HG02588 (cell line): ENCODE data around the gene SPATA25.

Experiments
- ATAC-seq: cut with Tn5 transposase; IDR thresholded peaks from one replicate; pipeline ENCODE4 v1.9.1; 2021; ENCODE audit warnings: mild to moderate bottlenecking, moderate library complexity; ENCODE audit not compliant: unreplicated experiment

The SPATA25 gene

GRCh38 chr20:45867136-45867818 is 20.1 kb downstream of the SPATA25 start:
- no peak for ATAC-seq

- no peak for ATAC-seq
Measured at GRCh38 chr20:45866454-45866853, 21.0 kb downstream of the SPATA25 start.

GRCh38 chr20:45863543-45864470 is 23.6 kb downstream of the SPATA25 start:
- ATAC-seq = no peak

- ATAC-seq = no peak
Measured at GRCh38 chr20:45861221-45862075, 26.0 kb downstream of the SPATA25 start.

- ATAC-seq = no peak
Measured at GRCh38 chr20:45860560-45861220, 26.7 kb downstream of the SPATA25 start.

- no peak for ATAC-seq
Measured at GRCh38 chr20:45859916-45860315, 27.5 kb downstream of the SPATA25 start.

GRCh38 chr20:45857882-45858216 is 29.6 kb downstream of the SPATA25 start:
- peak; percentile 7 for ATAC-seq

GRCh38 chr20:45857114-45857881 is 30.1 kb downstream of the SPATA25 start, which contains the start of the genes ACOT8 and ZSWIM3:
Gene ACOT8 (minus strand): TSS chr20:45857392. CDS start chr20:45857315, 77 bp downstream.
Gene ZSWIM3 (plus strand): TSS chr20:45857614. CDS start chr20:45857826, 212 bp downstream.
- ATAC-seq = peak; percentile 95

GRCh38 chr20:45853484-45853883 is 33.9 kb downstream of the SPATA25 start:
- no peak for ATAC-seq

GRCh38 chr20:45852326-45852725 is 35.1 kb downstream of the SPATA25 start:
- no peak for ATAC-seq

- ATAC-seq = no peak
Measured at GRCh38 chr20:45851501-45851900, 35.9 kb downstream of the SPATA25 start.

- ATAC-seq = no peak
Measured at GRCh38 chr20:45850926-45851325, 36.5 kb downstream of the SPATA25 start.

- ATAC-seq = no peak
Measured at GRCh38 chr20:45850238-45850637, 37.2 kb downstream of the SPATA25 start.

GRCh38 chr20:45848969-45849582 is 38.3 kb downstream of the SPATA25 start:
- ATAC-seq = no peak

- ATAC-seq = no peak
Measured at GRCh38 chr20:45848421-45848820, 39.0 kb downstream of the SPATA25 start.

GRCh38 chr20:45845452-45845851 is 42.0 kb downstream of the SPATA25 start:
- ATAC-seq = no peak

- no peak for ATAC-seq
Measured at GRCh38 chr20:45843506-45843905, 43.9 kb downstream of the SPATA25 start.

GRCh38 chr20:45842169-45842812 is 45.1 kb downstream of the SPATA25 start:
- no peak for ATAC-seq
